IMR-90 (cell line): Measurements from ENCODE around the gene CENATAC. TPM values are rescaled to one million over a fixed set of nuclear protein-coding genes. Genes with fewer than 3 reads are reported as not detected.

Source experiments
- ATAC-seq: fragments of 200-7000 bp; cut with Tn5 transposase; 2 replicates; pipeline ENCODE4 v1.9.1; 2020; ENCODE audit warnings: low read depth, mild to moderate bottlenecking, moderate library complexity
- BruUV-seq: library from RNA; stranded (reverse); fragments of 400-500 nt; replicated peaks from 2 replicates; lab custom pipeline; 2021; lab: Mats Ljungman, UMichigan
- CTCF ChIA-PET: fragments of 300-600 bp; formaldehyde crosslinking; extraction: SDS; loops from one replicate; lab custom pipeline; 2021; ENCODE audit warnings: antibody characterized with exemption; lab: Yijun Ruan, JAX
- POLR2A ChIA-PET: fragments of 300-600 bp; sonication (Branson Sonifier 250); formaldehyde crosslinking; loops from one replicate; lab custom pipeline; 2022; ENCODE audit warnings: antibody characterized with exemption; ENCODE audit not compliant: unreplicated experiment; lab: Charles Lee
- DNase-seq: peaks from one replicate; pipeline ENCODE4 v3.0.0; 2013
- H2AFZ ChIP-seq: replicated peaks from 2 replicates; pipeline ENCODE3; 2013; ENCODE audit warnings: low read length, mild to moderate bottlenecking; ENCODE audit not compliant: poor library complexity
- H2AK5ac ChIP-seq: 2 replicates; pipeline ENCODE4 v1.6.1; 2013; ENCODE audit warnings: low read depth, low read length, inconsistent platforms
- H2AK9ac ChIP-seq: replicated peaks from 2 replicates; pipeline ENCODE3; 2013; ENCODE audit warnings: mild to moderate bottlenecking, low read depth, low read length, moderate library complexity; ENCODE audit not compliant: poor library complexity
- H2BK120ac ChIP-seq: 2 replicates; pipeline ENCODE4 v1.6.1; 2013; ENCODE audit warnings: low read depth, low read length, inconsistent platforms
- H2BK15ac ChIP-seq: 3 replicates; pipeline ENCODE4 v1.6.1; 2013; ENCODE audit warnings: low read depth, low read length, inconsistent platforms
- H2BK20ac ChIP-seq: 2 replicates; pipeline ENCODE4 v1.6.1; 2013; ENCODE audit warnings: low read depth, mild to moderate bottlenecking, inconsistent platforms, low read length, moderate library complexity
- H2BK5ac ChIP-seq: 2 replicates; pipeline ENCODE4 v1.6.1; 2013; ENCODE audit warnings: mild to moderate bottlenecking, low read depth, low read length, inconsistent platforms; ENCODE audit not compliant: poor library complexity, severe bottlenecking
- H3K14ac ChIP-seq: replicated peaks from 2 replicates; pipeline ENCODE4 v1.6.1; 2013; ENCODE audit warnings: low read depth, low read length, inconsistent platforms
- H3K18ac ChIP-seq: 2 replicates; pipeline ENCODE4 v1.6.1; 2013; ENCODE audit warnings: low read depth, low read length, control low read depth
- H3K23ac ChIP-seq: 2 replicates; pipeline ENCODE4 v1.6.1; 2013; ENCODE audit warnings: low read depth, low read length, inconsistent platforms
- H3K27ac ChIP-seq: 2 replicates; pipeline ENCODE4 v1.5.1; 2013; ENCODE audit warnings: mild to moderate bottlenecking, control low read depth, low read length; ENCODE audit not compliant: insufficient read depth
- H3K27me3 ChIP-seq: 2 replicates; pipeline ENCODE4 v1.6.1; 2013; ENCODE audit warnings: low read length; ENCODE audit not compliant: control insufficient read depth, insufficient read depth
- H3K36me3 ChIP-seq: 2 replicates; pipeline ENCODE4 v1.6.1; 2013; ENCODE audit warnings: low read length, mixed read lengths; ENCODE audit not compliant: control insufficient read depth, insufficient read depth
- H3K4ac ChIP-seq: 2 replicates; pipeline ENCODE4 v1.6.1; 2013; ENCODE audit warnings: low read depth, low read length, inconsistent platforms
- H3K4me1 ChIP-seq: 2 replicates; pipeline ENCODE4 v1.6.1; 2013; ENCODE audit warnings: low read length, mixed read lengths; ENCODE audit not compliant: control insufficient read depth, insufficient read depth
- H3K4me2 ChIP-seq: 2 replicates; pipeline ENCODE4 v1.6.1; 2013; ENCODE audit warnings: low read depth, mild to moderate bottlenecking, control low read depth, low read length, moderate library complexity
- H3K4me3 ChIP-seq: 2 replicates; pipeline ENCODE4 v1.5.1; 2013; ENCODE audit warnings: low read depth, mild to moderate bottlenecking, control low read depth, low read length, moderate library complexity; ENCODE audit not compliant: insufficient read depth
- H3K56ac ChIP-seq: 2 replicates; pipeline ENCODE4 v1.6.1; 2013; ENCODE audit warnings: low read length, inconsistent platforms; ENCODE audit not compliant: insufficient read depth; ENCODE audit errors: extremely low read depth
- H3K79me1 ChIP-seq, 2 experiments: 2 replicates each; pipeline ENCODE4 v1.6.1; 2013; ENCODE audit warnings: low read length in 2 of 2, inconsistent platforms in 1 of 2, low read depth in 1 of 2
- H3K9ac ChIP-seq: 2 replicates; pipeline ENCODE4 v1.6.1; 2013; ENCODE audit warnings: low read depth, low read length, control low read depth
- H3K9me1 ChIP-seq: 2 replicates; pipeline ENCODE4 v1.6.1; 2013; ENCODE audit warnings: low read length, inconsistent platforms; ENCODE audit not compliant: insufficient read depth
- H3K9me3 ChIP-seq: 2 replicates; pipeline ENCODE4 v1.6.1; 2013; ENCODE audit warnings: low read length; ENCODE audit not compliant: control insufficient read depth, insufficient read depth
- H4K20me1 ChIP-seq: 2 replicates; pipeline ENCODE4 v1.6.1; 2013; ENCODE audit warnings: low read length, inconsistent platforms; ENCODE audit not compliant: insufficient read depth
- H4K5ac ChIP-seq: 2 replicates; pipeline ENCODE4 v1.6.1; 2013; ENCODE audit warnings: mild to moderate bottlenecking, low read depth, low read length, control low read depth
- H4K8ac ChIP-seq, 2 experiments: 2 replicates each; pipeline ENCODE4 v1.6.1; 2013; ENCODE audit warnings: low read depth in 2 of 2, low read length in 2 of 2, control low read depth in 1 of 2, inconsistent platforms in 1 of 2
- H4K91ac ChIP-seq: 2 replicates; pipeline ENCODE4 v1.6.1; 2013; ENCODE audit warnings: low read depth, low read length, inconsistent platforms; ENCODE audit not compliant: insufficient read depth
- CEBPB ChIP-seq: IDR thresholded peaks from 2 replicates; pipeline ENCODE4 v1.6.1; 2012; ENCODE audit warnings: low read depth, low read length, improper control_type of control experiment
- CTCF ChIP-seq: conservative IDR thresholded peaks from 2 replicates; pipeline ENCODE4 v1.5.1; 2012; ENCODE audit warnings: mild to moderate bottlenecking, low read depth, low read length, improper control_type of control experiment
- ELK1 ChIP-seq: fragments of 150-350 bp; IDR thresholded peaks from 2 replicates; pipeline ENCODE4 v1.6.1; 2016; ENCODE audit warnings: low read depth, mild to moderate bottlenecking, low read length, moderate library complexity, borderline replicate concordance
- NFE2L2 ChIP-seq: fragments of 150-350 bp; IDR thresholded peaks from 2 replicates; pipeline ENCODE4 v1.6.1; 2016; ENCODE audit warnings: low read depth, mild to moderate bottlenecking, low read length
- RAD21 ChIP-seq: IDR thresholded peaks from 2 replicates; pipeline ENCODE4 v1.6.1; 2012; ENCODE audit warnings: low read length, improper control_type of control experiment
- WGBS, 2 experiments: methylation state at CpG; one replicate each; pipeline versions ENCODE4 v1.1.5 to v1.1.7; 2013; ENCODE audit warnings: missing lambda C conversion rate in 2 of 2; ENCODE audit not compliant: insufficient read length in 1 of 2; ENCODE audit errors: extremely low coverage in 2 of 2; 5-methylcytosine and 5-hydroxymethylcytosine counted together
- dilution Hi-C: fragments of 300-500 bp; cut with HindIII; formaldehyde crosslinking; loops from one replicate; pipeline ENCODE4 v1.14.3; 2018; ENCODE audit warnings: low sequenced_read_pairs; ENCODE audit not compliant: unreplicated experiment
- in situ Hi-C: fragments of 300-500 bp; cut with MboI; formaldehyde crosslinking; loops from 3 replicates; pipeline ENCODE4 v1.14.3; 2019; ENCODE audit warnings: low sequenced_read_pairs, inconsistent platforms, mixed read lengths
- intact Hi-C: fragments of 100-400 bp; cut with micrococcal nuclease; formaldehyde crosslinking; loops from 2 replicates; pipeline ENCODE4 v1.10.0; 2022
- polyA plus RNA-seq, 3 experiments: library from polyadenylated mRNA; depleted of rRNA; stranded (reverse); fragments of >200 nt; gene quantifications; 2 replicates each; pipeline ENCODE4 v1.2.3, GENCODE V29; 2012; ENCODE audit warnings: low replicate concordance in 1 of 3
- total RNA-seq: library from RNA; depleted of rRNA; stranded (reverse); fragments of >200 nt; gene quantifications from 2 replicates; pipeline ENCODE4 v1.2.3, GENCODE V29; 2012

The CENATAC gene
- total and polyA plus RNA-seq, 2 of the 4 experiments (the other 2 are of a cell fraction) = 13.1 to 16.7 TPM

GRCh38 chr11:119015054-119015611 lies 17.2 kb downstream of the CENATAC start:
- no peak overlapping the region for H2BK120ac ChIP-seq
- H3K36me3 ChIP-seq = peaks cover 44% of the 10 kb centered on the region
- dilution Hi-C loops (no loop called here), in situ Hi-C loops (no loop called here), intact Hi-C loops (no loop called here)
- H3K27ac ChIP-seq = no peak overlapping the region
- H3K14ac ChIP-seq = no peak overlapping the region
- H3K18ac ChIP-seq = no peak overlapping the region
- no peak overlapping the region for H4K5ac ChIP-seq
- DNase-seq = no peak
- H3K9me3 ChIP-seq = no peaks in the 10 kb centered on the region
- POLR2A ChIA-PET = interaction anchor here (0.6 kb wide), 1 partner anchor 456 kb away, joined by 8 read pairs; no protein-coding TSS in a partner anchor
- H2BK5ac ChIP-seq = no peak overlapping the region
- no peak overlapping the region for H3K4ac ChIP-seq
- H3K9me1 ChIP-seq = peaks cover 3% of the 10 kb centered on the region; the same call in 1 of the 2 replicates
- no peaks in the 10 kb centered on the region for H3K27me3 ChIP-seq
- no peak for ATAC-seq
- H2AK5ac ChIP-seq = no peak overlapping the region
- no peak overlapping the region for H3K9ac ChIP-seq
- peaks cover 15 to 54% of the 10 kb centered on the region in 2 experiments; a peak in 3 of 4 replicates for H3K79me1 ChIP-seq
- CTCF ChIA-PET = no interaction called here
- no peak overlapping the region for H2BK20ac ChIP-seq
- H2AFZ ChIP-seq = no peak overlapping the region
- no TSS peak for BruUV-seq
- H3K56ac ChIP-seq = no peak overlapping the region
- TF ChIP-seq CTCF (0 out of 2 replicates have a peak, but pooled peaks have one; percentile 7), RAD21 (no peak), NFE2L2 (no peak), CEBPB (no peak), ELK1 (no peak)
- H4K8ac ChIP-seq = no peak overlapping the region
- H4K20me1 ChIP-seq = peaks cover 36% of the 10 kb centered on the region
- no peak overlapping the region for H4K91ac ChIP-seq
- H3K4me3 ChIP-seq = no peak overlapping the region
- no peak overlapping the region for H3K23ac ChIP-seq
- no peak overlapping the region for H2AK9ac ChIP-seq
- H3K4me2 ChIP-seq = no peak overlapping the region
- 60% methylated on average over 2 of the region's 8 CpGs; no CpG with 5 or more reads in 1 of the 2 experiments for WGBS, 2 experiments
- H2BK15ac ChIP-seq = no peak overlapping the region
- peaks cover 5% of the 10 kb centered on the region for H3K4me1 ChIP-seq
